ENCODE data around the gene PPP1R14C.
"Not testable (repeated sequence)": the region's sequence is repeated elsewhere in the genome, so short reads cannot be mapped to it uniquely, and the experiment has no call there.

The PPP1R14C gene

DNA sequence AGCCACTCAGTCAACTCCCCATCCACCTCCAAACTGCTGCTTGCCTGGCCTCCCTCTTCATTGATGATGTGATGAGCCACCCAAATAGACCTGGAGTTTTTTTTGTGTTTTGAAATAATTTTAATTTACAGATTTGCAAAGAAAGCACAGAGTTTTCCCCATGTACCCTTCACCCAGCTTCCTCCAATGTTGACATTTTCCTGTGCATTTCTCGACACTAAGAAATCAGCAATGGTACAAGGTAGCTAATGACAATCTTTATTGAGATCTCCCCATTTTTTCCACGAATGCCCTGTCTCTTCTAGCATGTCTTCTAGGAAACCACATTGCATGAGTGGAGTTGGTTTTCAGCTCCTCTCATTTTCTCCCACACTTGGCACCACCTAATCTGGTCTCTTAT lies 30.1 kb downstream of the PPP1R14C start:
- DNase-seq, result no peak

DNA sequence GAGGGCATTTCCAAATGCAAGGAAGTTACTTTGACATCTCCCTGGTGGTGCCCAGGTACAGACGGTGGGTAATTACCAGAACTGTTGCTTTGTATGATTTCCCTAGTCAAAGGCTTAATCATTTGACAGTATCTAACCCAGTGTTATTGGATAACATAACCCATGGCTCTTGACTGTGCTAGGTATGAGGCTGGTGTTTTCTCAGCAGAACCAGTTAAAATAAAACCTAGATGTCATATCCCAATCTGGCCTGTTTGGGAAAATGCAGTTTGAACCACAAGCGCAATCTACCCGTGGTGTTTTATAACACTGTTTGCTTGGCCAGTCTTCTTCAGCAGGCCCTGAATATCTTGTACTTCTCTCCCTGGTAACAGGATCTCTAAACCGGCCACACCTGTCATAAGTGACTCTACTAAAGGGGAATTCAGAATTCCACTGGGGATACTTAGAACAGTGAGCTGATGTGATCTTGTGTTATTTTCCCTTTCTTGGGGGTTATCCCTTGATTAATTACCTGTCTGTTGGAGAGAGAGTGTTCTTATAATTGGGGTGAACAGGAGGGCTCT lies 32.8 kb downstream of the PPP1R14C start:
- DNase-seq, result peak; percentile 9

DNA sequence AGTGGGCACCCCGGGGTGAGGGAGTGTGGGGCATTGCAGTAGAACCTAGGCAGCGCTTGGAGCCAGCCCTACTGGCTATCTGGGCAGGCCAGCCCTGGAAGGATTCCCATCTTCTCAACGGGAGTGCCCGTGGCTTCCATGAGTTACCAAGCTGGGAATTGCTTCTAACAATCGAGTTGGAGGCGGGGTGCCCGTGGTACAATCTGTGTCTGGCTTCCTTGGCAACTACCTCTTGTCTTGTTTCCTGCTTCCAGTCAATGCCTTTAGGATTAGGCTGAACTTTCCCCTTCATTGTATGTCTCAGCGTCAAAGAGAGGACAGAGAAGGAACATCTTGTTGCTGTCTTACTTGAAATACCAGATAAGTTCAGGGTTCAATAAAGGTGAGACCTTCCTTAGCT lies 33.3 kb downstream of the PPP1R14C start:
- no peak for DNase-seq

DNA sequence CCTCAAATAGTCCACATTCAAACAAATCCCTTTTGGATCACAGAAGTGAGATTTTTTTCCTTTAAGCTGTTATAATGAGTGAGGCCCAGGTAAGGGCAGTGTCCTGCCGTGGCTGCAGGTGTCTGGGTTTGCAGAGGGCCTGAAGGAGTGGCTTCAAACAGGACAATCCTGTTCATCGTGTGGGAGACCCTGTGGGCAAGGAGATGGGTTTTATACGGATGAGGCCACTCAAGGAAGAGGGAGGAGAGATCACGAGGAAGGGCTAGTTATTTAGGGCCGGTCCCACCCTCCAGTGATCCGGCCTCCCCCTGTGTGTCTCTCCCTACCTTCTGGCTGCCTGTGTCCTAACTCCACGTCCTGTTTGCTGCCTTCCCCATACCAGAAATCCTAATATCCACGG lies 33.8 kb downstream of the PPP1R14C start:
- DNase-seq, result no peak

DNA sequence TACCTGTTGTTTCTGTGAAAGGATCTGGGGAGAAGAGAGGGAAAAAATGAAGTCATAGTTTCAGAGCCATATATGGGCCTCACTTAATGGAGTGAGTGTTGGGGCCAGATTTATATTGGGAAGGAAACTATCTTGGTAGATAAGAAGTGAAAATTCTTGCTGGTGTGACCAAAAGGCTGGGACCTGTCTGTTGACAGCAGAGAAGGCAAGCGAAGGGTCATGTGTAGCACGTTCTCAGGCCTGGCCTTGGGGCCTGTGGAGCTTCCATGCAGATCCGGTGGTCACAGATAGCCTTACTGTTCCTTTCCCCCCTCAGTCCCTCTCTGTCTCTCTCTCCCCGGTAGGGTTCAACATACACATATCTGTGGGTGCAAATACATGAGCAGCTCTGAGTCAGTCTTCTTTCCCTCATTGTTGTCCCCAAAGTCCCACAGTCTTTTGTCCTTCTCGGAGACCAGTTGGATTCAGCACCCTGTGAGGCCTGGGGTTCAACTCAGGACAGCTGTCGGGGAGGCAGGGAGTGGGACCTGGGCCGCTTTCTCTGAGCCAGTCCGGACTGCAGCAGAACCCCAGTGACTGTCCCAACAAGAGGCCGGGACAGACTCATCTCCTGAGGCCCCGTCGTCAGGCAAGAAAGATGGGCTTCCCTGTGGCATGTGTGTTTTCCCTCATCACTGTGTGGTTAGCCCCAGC lies 34.6 kb downstream of the PPP1R14C start:
- DNase-seq, result no peak

DNA sequence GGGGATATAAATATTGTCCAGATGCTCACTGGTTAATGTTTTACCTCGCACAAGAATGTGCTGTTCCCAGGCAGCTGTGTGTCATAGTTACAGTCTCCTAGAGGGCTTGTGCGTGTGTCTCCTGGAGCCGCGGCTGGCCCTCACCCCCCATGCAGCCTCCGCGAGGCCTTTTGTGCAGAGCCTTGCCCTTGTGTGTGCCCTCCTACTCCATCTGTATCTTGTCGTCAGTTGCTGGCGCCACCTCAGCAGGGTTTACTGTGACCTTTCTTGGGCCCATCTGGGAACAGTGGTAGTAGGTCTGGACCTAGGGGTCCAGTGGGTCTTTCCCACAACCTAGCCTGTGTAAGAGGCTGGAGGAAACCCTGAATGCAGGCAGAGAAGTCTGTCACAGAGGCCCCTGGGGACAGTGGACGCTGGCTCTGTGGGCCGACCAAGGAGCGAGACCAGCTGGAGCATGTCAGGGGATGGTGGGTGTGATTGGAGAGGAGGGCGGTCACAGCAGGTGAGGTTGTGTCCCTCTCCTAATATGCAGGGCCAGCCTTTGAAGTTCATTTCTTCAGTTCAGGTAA lies 35.2 kb downstream of the PPP1R14C start:
- no peak for DNase-seq

DNA sequence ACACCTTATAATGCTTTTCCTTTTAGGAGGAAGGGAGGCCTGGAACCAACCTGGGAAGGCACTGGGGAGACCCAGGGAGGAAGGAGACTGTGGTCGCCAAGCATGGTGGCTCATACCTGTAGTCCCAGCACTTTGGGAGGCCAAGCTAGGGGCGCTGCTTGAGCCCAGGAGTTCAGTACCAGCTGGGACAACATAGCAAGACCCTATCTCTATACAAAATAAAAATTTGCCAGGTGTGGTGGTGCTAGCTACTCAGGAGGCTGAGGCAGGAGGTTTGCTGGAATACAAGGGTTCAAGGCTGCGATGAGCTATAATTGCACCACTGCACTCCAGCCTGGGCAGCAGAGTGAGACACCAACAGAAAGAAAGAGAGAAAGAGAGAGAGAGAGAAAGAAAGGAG lies 36.2 kb downstream of the PPP1R14C start:
- DNase-seq, result no peak

DNA sequence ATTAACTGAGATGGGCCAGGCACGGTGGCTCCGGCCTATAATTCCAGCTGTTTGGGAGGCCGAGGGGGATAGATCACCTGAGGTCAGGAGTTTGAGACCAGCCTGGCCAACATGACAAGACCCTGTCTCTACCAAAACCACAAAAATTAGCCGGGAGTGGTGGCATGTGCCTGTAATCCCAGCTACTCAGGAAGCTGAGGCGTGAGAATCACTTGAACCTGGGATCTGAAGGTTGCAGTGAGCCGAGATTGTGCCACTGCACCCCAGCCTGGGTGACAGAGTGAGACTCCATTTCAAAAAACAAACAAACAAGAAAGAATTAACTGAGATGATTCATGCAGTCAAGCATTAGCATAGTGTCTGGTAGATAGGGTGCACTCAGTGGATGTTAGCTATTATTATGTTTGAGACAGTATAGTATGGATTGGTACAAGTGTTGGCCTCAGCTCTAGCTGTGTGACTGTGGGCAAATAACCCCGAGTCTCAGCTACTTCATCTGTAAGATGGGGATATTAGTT lies 37.1 kb downstream of the PPP1R14C start:
- not testable (repeated sequence) for DNase-seq

DNA sequence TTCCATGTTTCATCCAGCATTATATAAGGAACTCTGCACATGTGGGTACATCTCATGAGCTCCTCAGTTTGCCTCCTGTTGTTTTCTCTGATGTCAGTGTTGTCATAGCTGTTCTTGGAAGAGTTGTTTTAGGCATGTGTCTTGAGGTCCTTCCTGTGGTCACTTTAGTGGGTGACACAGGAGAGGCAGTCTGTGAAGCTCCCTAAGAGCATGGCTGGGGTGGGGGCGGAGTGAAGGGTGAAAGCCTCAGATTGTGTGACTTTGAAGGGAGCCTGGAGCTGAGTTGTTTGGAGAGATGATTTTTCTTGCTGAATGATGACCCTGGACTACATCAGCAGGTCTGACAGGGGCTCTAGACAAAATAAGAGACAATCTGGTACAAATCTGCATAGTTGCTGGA lies 37.7 kb downstream of the PPP1R14C start:
- DNase-seq, result no peak

DNA sequence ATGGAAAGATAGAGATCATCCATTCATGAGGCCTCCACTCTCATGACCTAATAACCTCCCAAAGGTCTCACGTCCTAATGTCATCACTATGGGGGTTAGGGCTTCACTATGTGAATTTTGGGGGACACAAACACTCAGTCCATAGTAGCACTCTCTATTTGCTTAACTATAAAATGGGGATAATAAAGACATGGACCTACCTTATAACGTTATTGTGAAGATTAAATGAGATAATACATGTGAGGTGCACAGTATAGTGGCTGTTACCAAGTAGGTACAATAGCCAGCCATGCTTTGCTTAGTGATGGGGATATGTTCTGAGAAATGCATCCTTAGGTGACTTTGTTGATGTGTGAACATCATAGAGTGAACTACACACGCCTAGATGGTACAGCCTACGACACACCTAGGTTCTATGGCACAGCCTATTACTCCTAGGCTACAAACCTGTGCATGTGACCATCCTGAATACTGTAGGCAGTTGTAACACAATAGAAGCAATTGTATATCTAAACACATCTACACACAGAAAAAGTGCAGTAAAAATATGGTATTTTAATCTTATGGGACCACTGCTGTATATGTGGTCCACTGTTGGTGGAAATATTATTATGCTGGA lies 39.7 kb downstream of the PPP1R14C start:
- DNase-seq, result no peak

DNA sequence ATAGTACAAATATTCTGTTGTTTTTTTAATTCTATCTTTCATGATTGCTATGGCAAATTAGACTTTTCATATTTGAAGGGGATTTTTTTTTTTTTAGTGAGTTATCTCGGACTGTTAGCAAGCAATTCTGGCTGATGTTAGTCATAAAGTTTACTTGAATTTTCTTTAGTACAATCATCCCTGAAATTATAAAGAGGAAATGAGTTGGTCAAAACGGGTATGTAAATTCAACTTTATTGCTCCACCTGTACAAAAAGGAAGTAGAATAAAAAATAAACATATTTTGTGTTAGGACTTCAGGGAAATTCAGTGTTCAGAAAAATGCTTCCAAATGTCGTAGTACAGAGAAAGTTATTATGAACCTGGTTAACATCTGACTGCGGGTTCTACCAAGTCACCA lies 40.3 kb downstream of the PPP1R14C start:
- no peak for DNase-seq

DNA sequence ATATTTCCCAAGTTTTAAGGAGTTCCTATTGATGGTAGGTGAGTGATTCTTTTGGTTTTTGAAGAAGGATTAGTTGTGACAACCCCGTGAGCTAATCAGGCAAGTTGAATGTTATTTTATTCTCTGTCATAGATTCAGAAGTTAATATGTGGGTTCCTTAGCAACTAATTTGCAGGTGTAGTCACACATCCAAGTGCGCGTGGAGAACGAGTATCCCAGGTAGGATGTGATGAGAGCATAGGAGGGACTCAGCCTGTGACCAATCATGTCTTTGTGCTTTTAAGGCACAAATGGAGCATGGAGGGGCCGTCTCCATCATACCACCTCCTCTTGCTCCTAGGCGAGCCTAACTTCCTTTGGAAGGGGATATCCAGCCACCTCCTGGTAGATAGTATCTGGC lies 41.1 kb downstream of the PPP1R14C start:
- no peak for DNase-seq

DNA sequence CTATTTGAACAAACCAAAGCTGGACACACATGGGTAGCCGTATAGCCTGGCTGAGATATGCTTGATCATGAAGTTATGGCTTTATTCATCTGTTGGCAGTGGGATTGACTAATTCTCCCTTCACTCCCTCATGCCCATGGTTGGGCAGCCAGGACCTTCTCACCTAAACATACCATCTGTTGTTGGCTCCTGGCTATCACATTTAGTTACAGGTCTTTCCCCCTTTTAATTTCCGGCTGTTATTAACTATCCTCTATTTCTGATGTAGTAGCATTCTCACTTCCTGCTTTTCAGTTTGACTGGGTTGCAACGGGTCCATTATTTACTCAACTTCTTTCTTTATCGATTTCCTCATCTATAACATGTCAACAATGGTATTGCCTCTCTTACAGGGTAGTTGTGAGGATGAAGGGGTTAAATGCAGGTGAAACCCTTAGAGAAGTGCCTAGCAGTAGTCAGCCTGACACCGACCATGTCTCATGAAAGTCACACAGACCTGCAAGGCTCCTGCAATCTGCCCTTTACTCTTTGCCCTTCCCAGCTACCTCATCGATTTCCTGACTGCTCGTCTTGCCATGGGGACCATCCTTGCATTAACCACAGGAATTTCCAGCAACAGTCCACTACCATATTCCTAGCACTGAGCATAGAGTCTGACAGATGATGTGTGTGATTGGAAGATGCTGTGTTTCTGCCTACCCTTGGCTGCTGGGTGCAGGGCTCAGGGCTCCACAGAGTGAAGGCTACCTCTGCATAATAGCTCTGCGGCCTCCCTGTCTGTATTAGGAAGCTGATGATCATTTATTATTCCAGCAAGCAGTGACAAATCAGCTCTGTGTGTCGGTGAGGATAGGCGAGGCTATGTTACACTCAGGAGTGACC lies 42.2 kb downstream of the PPP1R14C start:
- no peak for DNase-seq

DNA sequence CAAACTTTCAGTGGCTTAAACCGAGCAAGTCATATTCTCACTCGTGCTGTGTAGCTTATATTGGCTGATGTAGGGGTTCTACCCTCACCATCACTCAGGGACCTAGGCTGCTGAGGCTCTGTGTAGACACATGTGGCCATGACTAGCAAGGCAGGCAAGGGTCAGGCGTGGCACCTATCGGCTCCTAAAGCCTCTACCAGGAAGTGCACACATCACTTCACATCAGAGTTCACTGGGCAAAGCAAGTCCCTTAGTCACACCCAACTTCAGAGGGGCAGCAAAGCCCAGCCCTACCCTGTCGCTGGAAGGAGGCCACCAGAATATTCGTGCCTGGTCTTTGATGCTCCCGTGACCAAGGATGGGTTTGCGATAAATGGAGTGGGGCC lies 42.9 kb downstream of the PPP1R14C start:
- DNase-seq, result no peak

DNA sequence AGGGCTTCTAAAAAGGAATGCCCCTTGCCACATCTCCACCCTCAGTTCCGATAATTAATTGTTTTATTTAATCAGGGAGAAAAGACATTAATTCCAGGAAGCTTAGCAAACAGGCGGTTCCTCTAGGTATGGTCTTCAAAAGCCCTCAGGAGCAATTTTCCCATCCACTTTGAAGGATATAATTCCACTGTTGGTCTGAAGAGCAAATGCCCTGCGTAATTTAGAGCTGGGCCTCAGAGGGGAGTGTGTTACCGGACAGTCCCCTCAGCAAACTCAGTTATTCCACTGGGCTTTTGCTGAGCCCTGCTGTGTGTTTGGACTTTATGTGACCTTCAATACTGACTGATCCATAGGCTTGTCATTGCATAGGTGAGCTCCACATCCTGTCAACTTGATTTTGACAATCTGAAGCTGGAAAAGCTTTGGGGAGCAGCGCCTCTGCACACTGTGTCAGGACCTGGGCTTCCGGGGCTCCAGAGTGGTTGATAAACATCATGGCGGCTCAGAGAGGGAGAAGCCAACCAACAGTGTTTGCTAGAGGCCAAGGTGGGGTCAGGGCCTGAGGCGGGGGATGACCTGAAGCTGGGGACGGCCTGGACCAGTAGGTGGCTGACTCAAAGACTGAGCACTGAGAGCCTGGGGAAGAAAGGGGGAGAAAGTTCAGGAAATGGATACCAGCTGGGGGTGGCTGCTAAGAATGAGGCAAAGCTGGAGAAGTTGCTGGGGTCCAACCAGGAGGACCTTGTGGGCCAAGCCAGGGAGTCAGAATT lies 43.5 kb downstream of the PPP1R14C start:
- no peak for DNase-seq

DNA sequence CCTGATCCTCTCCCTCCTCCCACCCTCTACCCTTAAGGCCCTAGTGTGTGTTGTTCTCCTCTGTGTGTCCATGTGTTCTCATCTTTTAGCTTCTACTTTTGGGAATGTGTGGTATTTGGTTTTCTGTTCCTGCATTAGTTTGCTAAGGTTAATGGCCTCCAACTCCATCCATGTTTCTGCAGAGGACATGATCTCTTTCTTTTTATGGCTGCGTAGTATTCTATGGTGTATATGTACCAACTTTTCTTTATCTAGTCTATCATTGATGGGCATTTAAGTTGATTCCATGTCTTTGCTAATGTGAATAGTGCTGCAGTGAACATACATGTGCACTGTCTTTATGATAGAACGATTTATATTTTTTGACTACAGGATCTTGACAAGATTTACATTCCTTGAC lies 44.6 kb downstream of the PPP1R14C start:
- not testable (repeated sequence) for DNase-seq

DNA sequence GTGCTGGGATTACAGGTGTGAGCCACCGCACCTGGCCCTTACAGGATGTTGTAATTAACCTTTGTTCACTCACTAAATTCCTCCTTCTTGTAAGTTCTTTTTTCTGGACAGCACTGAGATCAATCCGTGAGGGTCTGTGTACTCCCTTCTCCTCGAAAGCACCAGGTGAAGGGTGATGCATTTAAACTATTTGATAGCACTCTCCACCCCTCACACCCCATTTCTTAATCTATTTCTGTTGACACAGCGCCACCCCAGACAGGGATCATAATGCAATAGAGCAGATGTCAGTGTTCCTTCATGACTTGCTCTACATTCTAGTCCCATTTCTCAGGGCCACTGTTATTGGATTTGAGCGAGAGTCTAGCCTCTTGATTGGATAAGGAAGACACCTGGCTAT lies 46.3 kb downstream of the PPP1R14C start:
- no peak for DNase-seq

DNA sequence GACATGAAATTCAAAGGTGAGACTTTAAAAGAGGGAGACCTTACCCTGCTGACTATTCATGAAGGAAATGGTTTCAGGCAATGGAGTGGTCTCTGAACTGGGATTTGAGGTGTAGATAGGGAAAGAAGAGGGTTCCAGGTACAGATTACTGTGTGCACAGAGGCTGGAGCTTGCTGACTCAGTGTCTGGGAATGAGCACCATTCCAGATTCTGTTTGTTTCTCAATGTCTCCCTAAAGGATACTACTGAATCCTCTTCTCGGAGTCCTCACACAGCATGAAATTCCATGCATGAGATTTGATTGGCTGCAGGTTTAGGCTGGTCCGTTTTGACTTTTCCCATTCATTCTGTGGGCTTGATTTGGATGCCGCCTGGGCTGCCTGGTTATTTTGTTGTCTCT lies 49.0 kb downstream of the PPP1R14C start:
- no peak for DNase-seq

DNA sequence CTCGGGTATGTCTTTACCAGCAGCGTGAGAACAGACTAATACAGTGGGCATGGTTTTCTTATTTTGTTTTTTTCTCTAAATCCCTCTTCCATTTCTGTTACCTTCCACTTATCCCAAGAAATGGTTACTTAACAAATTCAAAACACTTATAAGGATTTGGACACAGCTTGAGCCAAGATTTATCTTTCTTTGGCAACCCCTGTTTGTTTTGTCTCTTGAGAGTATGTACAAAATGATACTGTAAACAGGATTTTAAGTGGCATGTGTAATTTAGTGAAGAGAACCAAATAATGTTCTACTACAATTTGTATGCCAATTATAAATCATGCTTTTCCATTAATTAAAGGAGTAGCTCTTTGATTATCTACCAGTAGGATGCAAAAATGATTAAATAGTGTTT lies 51.4 kb downstream of the PPP1R14C start:
- peak; percentile 72 for DNase-seq

DNA sequence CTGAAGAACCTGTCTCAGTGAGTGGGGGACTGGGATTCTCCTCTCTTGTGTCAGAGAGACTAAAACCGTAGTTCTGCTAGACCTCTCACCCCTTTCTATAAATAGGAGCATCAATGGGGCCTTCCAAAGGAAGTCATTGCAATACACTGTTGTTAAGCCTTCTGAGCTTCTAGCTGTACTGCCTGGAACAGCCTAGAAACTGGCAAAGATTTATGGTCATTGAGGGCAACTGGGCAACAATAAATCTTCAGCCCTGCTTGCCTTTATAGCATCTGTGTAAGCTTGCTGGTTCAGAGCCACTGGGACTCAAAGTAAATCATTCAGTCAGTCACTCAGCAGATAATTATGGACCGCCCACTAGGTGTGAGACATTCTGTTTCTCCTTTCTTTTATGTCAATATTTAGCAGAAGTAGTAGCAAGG lies 53.2 kb downstream of the PPP1R14C start:
- DNase-seq, result no peak

DNA sequence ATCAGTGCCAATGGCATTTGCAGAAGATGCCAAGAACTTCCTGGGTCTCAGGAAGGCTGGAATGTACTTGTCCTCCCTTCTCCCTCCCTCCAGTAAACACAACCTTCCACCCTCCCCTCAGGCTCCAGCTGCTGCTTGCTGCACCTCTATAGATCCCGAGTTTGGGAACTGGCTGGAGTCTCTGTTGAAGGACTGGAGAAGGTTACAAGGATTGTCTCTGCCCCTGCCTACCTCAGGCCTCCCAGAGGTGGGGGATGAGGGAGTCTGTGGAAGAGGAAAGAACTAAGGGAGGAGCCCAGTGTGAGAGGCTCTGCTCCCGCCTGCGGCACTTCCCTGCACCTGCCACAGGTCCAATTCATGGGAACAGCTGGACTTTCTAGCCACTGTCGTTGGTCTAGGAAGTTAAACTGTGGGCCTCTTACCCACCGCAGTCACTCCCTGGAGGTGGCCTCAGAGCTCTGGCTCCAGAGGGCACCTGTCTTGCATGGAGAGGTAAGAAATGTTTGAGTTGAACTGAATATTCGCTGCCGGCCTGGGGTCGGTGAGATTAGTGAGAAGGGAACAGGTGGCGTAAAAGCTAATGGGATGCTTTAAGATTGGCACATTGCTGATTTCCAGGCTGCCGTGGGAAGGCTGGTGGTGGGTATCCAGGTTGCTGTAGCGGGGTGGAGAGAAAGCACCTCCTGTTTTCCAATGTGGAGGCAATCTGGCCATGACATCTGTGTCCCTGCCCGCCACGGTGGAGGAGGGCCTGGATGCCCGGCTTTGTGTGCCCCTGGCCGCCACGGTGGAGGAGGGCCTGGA lies 54.3 kb downstream of the PPP1R14C start:
- DNase-seq, result peak; percentile 14
